ENCODE results near the gene CCSER1.
"Not testable (repeated sequence)": the region's sequence is repeated elsewhere in the genome, so short reads cannot be mapped to it uniquely, and the experiment has no call there.

Gene CCSER1

DNA sequence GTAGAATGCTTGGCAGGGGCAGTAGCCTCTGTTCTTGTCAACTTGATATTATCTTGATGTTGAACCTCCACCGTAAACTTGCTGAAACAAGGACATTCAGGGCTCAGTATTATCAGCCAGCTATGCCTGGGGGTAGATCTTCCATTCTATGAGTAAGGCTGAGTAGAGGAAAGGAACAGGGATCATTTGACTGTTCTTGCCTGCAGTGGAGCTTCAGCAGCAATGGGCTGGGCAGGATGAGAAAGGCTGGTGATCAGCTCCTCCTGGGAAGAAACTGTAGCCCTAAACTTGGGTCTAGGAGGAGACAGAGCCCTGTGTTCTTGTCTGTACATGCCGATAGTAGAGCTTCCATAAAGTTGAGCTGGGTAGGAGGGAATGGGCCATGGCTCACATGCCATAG, 127.2 kb downstream of the CCSER1 start:
- Mint-ChIP-seq H3K36me3 (ENCODE audit: low read depth) (no peaks in the 10 kb centered on the region), H3K27me3 (no peaks in the 10 kb centered on the region), H3K27ac (no peak overlapping the region), H3K4me3 (no peak overlapping the region), H3K4me1 (ENCODE audit: low read depth) (no peaks in the 10 kb centered on the region), H3K9me3 (no peaks in the 10 kb centered on the region)

DNA sequence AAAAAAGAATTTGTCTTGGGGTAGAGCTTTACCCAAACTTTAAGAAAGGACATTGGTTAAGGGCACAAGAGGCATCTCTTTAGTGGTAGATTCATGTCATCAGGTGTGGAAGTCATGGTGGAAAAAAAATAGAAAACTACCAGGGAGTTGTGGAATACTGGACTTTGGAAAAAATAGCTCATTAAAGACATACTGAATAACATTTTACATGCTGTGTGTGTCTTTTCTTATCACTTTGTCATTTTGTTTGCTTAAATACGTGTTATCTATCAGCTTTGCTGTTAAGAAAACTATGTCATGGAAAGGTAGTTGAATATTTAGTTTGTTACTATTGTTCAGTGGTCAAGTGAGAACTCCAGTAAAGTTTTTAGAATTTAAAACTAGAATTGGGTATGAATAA, 147.0 kb downstream of the CCSER1 start:
- Mint-ChIP-seq H3K36me3 (ENCODE audit: low read depth) (no peaks in the 10 kb centered on the region), H3K9me3 (no peaks in the 10 kb centered on the region), H3K27me3 (no peaks in the 10 kb centered on the region), H3K27ac (no peak overlapping the region), H3K4me3 (no peak overlapping the region), H3K4me1 (ENCODE audit: low read depth) (no peaks in the 10 kb centered on the region)

DNA sequence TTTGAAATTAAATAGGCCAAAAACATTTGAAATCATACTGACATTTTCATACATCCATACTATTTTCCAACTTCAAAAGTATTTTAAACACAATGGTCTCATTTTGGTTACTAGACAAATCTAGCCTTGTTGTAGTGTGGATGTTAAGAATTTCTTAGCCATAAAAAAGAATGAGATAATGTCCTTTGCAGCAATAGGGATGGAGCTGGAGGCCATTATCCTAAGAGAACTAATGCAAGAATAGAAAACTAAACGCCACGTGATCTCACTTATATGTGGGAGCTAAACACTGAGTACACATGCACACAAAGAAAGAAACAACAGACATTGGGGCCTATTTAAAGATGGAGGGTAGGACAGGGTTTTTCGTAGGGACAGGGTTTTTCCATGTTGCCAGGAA, 153.8 kb downstream of the CCSER1 start:
- H3K36me3 Mint-ChIP-seq (ENCODE audit: low read depth) = no peaks in the 10 kb centered on the region
- H3K4me3 Mint-ChIP-seq = no peak overlapping the region
- no peaks in the 10 kb centered on the region for H3K4me1 Mint-ChIP-seq (ENCODE audit: low read depth)
- no peaks in the 10 kb centered on the region for H3K9me3 Mint-ChIP-seq
- H3K27ac Mint-ChIP-seq = no peak overlapping the region
- no peaks in the 10 kb centered on the region for H3K27me3 Mint-ChIP-seq

DNA sequence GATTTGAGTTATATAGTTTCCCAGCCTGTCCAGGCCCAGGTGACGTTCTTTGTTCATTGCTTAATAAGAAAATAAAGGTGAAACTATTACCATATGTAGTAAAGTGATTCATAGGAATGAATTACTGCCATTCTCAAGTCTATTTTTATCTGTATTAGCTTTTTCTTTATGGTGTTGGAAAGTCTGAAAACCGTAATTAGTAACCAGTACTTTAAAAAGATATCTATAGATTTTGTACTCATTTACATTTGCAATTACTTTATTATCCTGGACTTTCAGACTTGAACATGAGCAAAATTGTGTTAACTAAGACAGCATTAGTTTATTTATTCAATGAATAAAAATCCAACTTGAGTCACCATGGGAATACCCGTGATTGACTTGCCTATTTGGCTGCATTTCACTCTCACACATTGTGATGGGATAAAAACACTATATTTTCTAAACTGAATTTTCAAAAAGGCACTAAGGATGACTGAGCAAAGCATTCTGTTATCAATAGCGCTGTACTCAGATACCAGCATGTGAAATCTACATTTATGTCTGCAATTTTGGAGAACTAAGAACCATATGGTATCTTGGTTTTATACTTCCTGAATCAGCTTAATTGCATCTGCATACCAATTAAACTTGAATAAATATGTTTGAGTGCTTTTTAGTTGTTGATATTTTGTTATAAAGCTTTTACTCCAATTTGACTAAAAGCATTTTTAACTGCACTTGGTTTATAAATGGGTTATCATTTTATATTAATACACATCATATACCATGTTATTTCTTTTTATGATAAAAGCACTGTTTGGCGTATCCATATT, 154.6 kb downstream of the CCSER1 start:
- Mint-ChIP-seq H3K4me3 (no peak overlapping the region), H3K27me3 (no peaks in the 10 kb centered on the region), H3K27ac (no peak overlapping the region), H3K9me3 (no peaks in the 10 kb centered on the region), H3K4me1 (ENCODE audit: low read depth) (no peaks in the 10 kb centered on the region), H3K36me3 (ENCODE audit: low read depth) (no peaks in the 10 kb centered on the region)

DNA sequence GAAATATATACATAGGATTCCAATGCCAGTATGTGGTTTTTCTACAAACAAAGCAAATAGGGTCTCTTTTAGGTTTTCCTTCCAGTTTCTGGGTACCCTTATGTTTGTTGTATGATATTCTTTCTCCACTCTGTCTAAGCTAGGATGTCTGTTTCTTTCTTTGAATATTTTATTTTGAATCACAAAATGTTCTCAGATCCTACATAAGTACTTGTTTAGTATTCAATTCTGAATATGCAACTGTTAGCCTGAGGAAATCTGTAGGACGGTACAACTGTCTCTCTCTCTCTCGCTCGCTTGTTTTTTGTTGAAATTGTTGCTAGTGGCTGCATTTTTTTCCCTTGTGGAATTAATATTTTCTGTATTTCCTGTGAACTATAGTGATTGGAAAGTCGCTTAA, 163.2 kb downstream of the CCSER1 start:
- H3K36me3 Mint-ChIP-seq (ENCODE audit: low read depth) = no peaks in the 10 kb centered on the region
- no peaks in the 10 kb centered on the region for H3K4me1 Mint-ChIP-seq (ENCODE audit: low read depth)

DNA sequence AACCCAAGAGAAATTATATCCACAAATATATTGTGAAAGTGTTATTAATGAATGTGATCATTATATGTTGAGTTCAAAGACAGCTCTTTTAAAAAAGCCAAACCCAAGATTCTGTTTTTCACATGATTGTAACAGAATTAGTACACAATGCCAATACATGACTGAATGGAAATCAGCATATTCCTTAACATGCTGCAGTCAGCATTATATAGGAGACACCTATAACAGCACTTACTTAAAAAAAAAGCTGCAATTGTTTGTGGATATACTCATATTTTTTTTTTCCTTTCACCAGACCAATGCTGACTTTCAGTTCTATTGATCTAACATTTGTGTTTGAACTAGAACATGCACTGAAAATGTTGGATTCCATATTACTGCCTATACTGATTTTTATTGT, 165.2 kb downstream of the CCSER1 start:
- Mint-ChIP-seq H3K4me3 (no peak overlapping the region), H3K36me3 (ENCODE audit: low read depth) (no peaks in the 10 kb centered on the region), H3K27ac (no peak overlapping the region), H3K9me3 (no peaks in the 10 kb centered on the region), H3K27me3 (no peaks in the 10 kb centered on the region), H3K4me1 (ENCODE audit: low read depth) (no peaks in the 10 kb centered on the region)

More for the DNA sequence above, 163.2 kb downstream of the CCSER1 start:
- H3K9me3 Mint-ChIP-seq = no peaks in the 10 kb centered on the region
- H3K27ac Mint-ChIP-seq = no peak overlapping the region
- no peak overlapping the region for H3K4me3 Mint-ChIP-seq
- no peaks in the 10 kb centered on the region for H3K27me3 Mint-ChIP-seq

DNA sequence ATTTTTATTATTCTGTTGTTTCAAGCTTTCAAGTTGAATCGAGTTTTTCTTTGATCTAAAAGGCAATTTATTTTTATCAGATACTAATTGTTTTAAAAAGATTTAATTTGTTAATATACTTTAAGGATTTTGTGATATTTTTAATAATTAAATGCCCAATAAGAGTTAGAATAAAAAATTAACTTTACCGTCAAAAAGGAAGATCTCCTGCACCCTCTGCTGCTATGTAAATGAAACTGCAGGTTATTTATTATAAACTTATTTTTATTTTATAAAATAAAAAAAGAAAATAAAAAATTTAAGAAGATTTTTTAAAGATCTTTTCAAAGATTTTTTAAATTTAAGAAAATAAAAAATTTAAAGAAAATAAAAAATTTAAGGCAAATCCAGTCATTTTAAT, 166.1 kb downstream of the CCSER1 start:
- H3K27me3 Mint-ChIP-seq = no peaks in the 10 kb centered on the region
- H3K9me3 Mint-ChIP-seq = no peaks in the 10 kb centered on the region
- no peaks in the 10 kb centered on the region for H3K4me1 Mint-ChIP-seq (ENCODE audit: low read depth)

DNA sequence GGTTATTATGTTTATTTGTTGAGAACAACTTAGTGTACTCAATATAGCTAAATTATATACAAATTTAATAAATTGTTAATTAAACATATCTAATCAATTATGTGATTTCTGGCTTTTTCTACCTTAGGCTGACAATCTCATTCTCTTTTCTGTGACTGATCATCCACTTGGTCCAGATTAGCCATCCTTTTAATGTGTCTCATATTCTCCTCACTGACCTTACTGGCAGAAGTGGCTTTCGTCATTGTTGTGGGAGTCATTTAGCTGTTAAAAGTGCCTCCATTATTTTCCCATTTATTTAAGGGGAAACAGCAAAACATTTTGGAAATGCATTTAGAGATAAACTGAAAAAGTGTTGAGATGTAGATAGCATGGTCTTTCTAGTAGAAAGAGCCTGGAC, 172.2 kb downstream of the CCSER1 start:
- Mint-ChIP-seq H3K4me3 (no peak overlapping the region), H3K4me1 (ENCODE audit: low read depth) (no peaks in the 10 kb centered on the region), H3K27ac (no peak overlapping the region), H3K27me3 (no peaks in the 10 kb centered on the region), H3K9me3 (no peaks in the 10 kb centered on the region), H3K36me3 (ENCODE audit: low read depth) (no peaks in the 10 kb centered on the region)

More for the DNA sequence above, 166.1 kb downstream of the CCSER1 start:
- no peak overlapping the region for H3K4me3 Mint-ChIP-seq
- H3K36me3 Mint-ChIP-seq (ENCODE audit: low read depth) = no peaks in the 10 kb centered on the region
- H3K27ac Mint-ChIP-seq = no peak overlapping the region

DNA sequence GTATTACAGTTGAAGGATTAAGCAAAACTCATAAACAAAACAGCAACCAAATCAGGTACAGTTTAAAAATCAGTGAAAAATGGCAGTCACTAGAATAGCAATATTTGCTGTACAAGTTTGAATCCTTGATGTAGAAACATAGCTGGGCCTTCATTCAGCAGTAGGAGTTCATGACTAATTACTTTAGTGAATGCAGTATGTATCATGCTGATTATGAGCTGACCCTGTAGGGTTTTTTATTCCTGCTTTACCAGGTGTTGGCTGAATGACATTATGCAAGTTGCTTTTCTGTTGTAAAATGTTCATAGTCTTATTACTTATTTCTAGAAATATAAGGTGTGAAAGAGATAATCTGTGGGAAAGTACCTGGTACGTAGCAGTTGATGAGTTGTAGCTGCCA, 179.6 kb downstream of the CCSER1 start:
- Mint-ChIP-seq H3K27me3 (no peaks in the 10 kb centered on the region), H3K9me3 (no peaks in the 10 kb centered on the region)

DNA sequence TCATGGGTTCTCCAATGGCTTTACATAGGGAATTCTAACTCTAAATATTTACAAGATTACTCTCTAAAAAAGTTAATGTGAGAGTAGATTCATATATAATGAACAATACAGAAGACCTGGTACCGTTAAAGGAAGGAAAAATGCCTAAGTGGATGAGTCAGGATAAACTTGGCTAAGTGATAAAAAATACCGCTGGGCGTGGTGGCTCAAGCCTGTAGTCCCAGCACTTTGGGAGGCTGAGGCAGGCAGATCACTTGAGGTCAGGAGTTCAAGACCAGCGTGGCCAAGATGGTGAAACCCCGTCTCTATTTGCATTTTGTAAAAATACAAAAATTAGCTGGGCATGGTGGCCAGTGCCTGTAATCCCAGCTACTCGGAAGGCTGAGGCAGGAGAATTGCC, 189.9 kb downstream of the CCSER1 start:
- not testable (repeated sequence) for H3K27ac Mint-ChIP-seq; H3K9me3 Mint-ChIP-seq; H3K36me3 Mint-ChIP-seq (ENCODE audit: low read depth); H3K4me3 Mint-ChIP-seq; H3K4me1 Mint-ChIP-seq (ENCODE audit: low read depth); H3K27me3 Mint-ChIP-seq

More for the DNA sequence above, 179.6 kb downstream of the CCSER1 start:
- Mint-ChIP-seq H3K36me3 (ENCODE audit: low read depth) (no peaks in the 10 kb centered on the region), H3K4me1 (ENCODE audit: low read depth) (no peaks in the 10 kb centered on the region), H3K4me3 (no peak overlapping the region), H3K27ac (no peak overlapping the region)

DNA sequence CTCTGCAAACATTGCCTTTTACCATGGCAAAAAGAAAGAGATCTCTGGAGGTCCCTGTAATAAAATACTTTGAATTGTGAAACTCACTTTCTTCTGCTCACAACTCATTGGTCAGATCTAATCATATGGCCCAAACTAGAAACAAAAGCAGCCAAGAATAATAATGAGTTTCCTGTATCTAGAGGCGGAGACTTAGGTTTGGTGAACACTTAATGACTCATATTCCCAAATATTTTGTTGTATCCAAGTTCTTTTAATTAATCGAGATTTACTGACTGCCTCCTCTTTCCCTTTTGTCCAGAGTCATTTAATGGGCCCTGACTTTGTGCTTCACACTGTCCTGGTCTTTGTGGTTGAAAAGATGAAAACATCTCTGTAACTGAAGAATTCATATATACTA, 190.6 kb downstream of the CCSER1 start:
- no peaks in the 10 kb centered on the region for H3K4me1 Mint-ChIP-seq (ENCODE audit: low read depth)

DNA sequence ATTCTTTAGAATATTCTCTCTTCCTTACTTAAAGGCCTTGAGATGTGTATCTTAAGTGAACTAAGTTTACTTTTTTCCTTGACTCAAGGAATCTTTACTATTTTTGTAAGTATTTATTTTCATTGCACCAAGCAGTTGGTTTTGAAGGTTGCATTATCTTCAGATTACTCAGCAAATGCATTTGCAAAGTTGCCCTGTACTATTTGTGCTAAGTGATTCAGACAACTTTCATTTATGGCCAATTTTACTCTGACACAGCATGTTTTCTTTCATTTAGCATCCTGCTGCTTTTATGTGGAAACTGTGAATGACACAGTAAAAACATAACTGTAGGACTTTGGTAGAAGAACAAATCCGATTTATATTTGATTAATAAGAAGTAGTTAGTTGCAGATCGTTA, 191.0 kb downstream of the CCSER1 start:
- H3K9me3 Mint-ChIP-seq = no peaks in the 10 kb centered on the region
- no peak overlapping the region for H3K27ac Mint-ChIP-seq
- H3K4me3 Mint-ChIP-seq = no peak overlapping the region
- H3K27me3 Mint-ChIP-seq = no peaks in the 10 kb centered on the region
- no peaks in the 10 kb centered on the region for H3K36me3 Mint-ChIP-seq (ENCODE audit: low read depth)
- no peaks in the 10 kb centered on the region for H3K4me1 Mint-ChIP-seq (ENCODE audit: low read depth)

More for the DNA sequence above, 190.6 kb downstream of the CCSER1 start:
- H3K27me3 Mint-ChIP-seq = no peaks in the 10 kb centered on the region
- no peak overlapping the region for H3K4me3 Mint-ChIP-seq
- H3K27ac Mint-ChIP-seq = no peak overlapping the region
- no peaks in the 10 kb centered on the region for H3K9me3 Mint-ChIP-seq
- no peaks in the 10 kb centered on the region for H3K36me3 Mint-ChIP-seq (ENCODE audit: low read depth)

DNA sequence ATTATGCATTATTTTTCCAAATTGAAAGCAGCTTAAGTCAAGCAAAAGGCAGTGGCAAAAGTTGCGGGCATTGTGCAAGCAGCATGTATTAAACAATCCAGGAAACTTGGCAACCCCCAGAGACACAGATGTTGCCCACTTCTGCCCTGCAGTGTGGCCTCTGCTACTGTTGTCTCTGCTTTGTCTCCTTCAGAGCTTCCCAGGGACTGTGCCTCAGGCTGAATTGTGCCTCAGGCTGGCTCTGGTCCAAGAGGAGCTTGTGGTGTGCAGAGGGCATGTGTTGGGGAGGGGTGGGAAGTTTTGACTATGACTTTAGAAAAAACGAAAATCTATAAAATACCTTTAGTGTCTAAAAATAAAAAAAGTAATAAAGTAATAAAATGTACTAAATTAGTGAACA, 201.4 kb downstream of the CCSER1 start:
- no peak overlapping the region for H3K27ac Mint-ChIP-seq
- H3K27me3 Mint-ChIP-seq = no peaks in the 10 kb centered on the region
- no peaks in the 10 kb centered on the region for H3K4me1 Mint-ChIP-seq (ENCODE audit: low read depth)
- no peak overlapping the region for H3K4me3 Mint-ChIP-seq
- no peaks in the 10 kb centered on the region for H3K9me3 Mint-ChIP-seq
- no peaks in the 10 kb centered on the region for H3K36me3 Mint-ChIP-seq (ENCODE audit: low read depth)

DNA sequence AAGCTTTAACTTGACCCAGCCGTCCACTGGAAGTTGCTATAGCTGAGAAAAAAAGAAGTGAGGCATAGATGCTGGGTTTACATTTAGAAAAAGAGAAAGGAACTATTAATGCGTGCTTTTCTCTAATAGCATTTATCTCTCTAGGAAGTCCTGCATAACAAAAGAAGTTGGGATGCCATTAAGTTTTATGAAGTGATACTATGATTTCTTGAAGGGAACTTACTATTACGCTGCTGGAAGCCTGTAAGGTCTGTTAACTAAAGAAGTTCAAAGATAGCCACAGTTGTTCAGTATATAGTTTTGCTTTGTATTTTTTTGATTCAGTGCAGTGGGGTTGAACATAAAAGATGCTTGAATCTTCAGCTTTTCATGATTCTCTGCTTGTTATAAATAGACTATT, 203.4 kb downstream of the CCSER1 start:
- Mint-ChIP-seq H3K36me3 (ENCODE audit: low read depth) (no peaks in the 10 kb centered on the region), H3K4me1 (ENCODE audit: low read depth) (no peaks in the 10 kb centered on the region), H3K27ac (no peak overlapping the region), H3K4me3 (no peak overlapping the region), H3K9me3 (no peaks in the 10 kb centered on the region), H3K27me3 (no peaks in the 10 kb centered on the region)

DNA sequence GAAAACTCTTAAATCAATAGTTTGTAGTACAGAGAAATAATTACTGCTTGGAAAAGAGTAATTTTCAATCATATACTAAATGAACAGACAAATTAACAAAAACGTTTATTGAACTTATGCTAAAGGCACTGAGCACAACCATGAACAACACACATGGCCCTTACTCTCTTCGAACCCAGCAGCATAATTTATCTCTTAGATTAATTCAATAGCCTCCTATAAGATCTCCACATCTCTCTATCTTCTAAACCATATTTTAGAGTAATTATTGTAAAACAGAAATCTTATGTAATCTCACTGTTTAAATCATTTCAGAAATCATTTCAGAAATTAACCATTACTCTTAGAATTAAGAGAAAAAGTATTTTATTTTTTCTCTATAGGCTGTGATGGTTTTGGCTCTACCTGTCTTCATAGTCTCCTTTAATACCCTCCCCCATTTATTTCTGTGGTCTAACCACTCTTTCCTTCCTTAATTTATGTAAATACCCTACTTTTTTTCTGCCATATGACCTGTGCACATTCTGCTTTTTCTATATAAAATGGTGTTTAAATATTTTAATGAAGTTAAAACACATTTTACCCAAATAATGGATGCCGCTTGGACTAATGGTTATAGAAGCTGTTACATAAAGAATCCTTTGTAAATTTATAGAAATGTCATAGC, 218.5 kb downstream of the CCSER1 start:
- no peak overlapping the region for H3K4me3 Mint-ChIP-seq
- no peaks in the 10 kb centered on the region for H3K4me1 Mint-ChIP-seq (ENCODE audit: low read depth)
- H3K27ac Mint-ChIP-seq = no peak overlapping the region

DNA sequence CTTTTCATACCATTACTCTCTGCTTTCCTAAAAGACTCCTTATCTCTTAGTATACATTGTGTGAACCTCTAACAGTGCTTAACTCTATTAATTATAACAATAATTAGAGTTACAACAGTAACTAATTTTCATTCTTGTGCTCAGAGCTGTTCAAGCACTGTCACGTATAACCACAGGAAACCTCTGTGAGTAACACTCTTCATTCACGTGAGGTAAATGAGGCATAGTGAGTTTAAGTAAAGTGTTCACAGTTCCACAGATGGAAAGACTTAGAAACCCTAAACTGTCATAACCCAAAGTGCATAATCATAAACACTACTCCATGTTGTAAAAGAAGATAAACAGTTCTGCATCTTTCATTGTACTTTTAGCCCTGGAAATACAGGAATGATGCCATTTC, 222.4 kb downstream of the CCSER1 start:
- H3K36me3 Mint-ChIP-seq (ENCODE audit: low read depth) = no peaks in the 10 kb centered on the region
- H3K27me3 Mint-ChIP-seq = no peaks in the 10 kb centered on the region
- H3K9me3 Mint-ChIP-seq = no peaks in the 10 kb centered on the region
- no peak overlapping the region for H3K4me3 Mint-ChIP-seq
- no peaks in the 10 kb centered on the region for H3K4me1 Mint-ChIP-seq (ENCODE audit: low read depth)
- H3K27ac Mint-ChIP-seq = no peak overlapping the region

More for the DNA sequence above, 218.5 kb downstream of the CCSER1 start:
- no peaks in the 10 kb centered on the region for H3K27me3 Mint-ChIP-seq
- H3K9me3 Mint-ChIP-seq = no peaks in the 10 kb centered on the region
- H3K36me3 Mint-ChIP-seq (ENCODE audit: low read depth) = no peaks in the 10 kb centered on the region
